Hepatocyte (in vitro differentiated cells): Measurements from ENCODE around the gene RALGAPB.

Experiments
- CTCF ChIP-seq: fragments of 200-600 bp; sonication (generic); IDR thresholded peaks from 2 replicates; pipeline ENCODE4 v1.5.1; 2016; ENCODE audit warnings: antibody characterized with exemption, mild to moderate bottlenecking; ENCODE audit not compliant: poor library complexity
- EZH2 ChIP-seq: fragments of 200-600 bp; sonication (generic); IDR thresholded peaks from 2 replicates; pipeline ENCODE4 v1.6.1; 2016; ENCODE audit warnings: antibody characterized with exemption, mild to moderate bottlenecking, borderline replicate concordance

GRCh38 chr20:38545771-38546170 is 73.1 kb downstream of the RALGAPB start:
- TF ChIP-seq CTCF = no peak
- no peak for TF ChIP-seq EZH2
